Neuronal stem cell (in vitro differentiated cells): Measurements from ENCODE around the gene TDRD9.
"Not testable (repeated sequence)": the region's sequence is repeated elsewhere in the genome, so short reads cannot be mapped to it uniquely, and the experiment has no call there.

Experiments used
- DNase-seq: peaks from one replicate; pipeline ENCODE4 v3.0.0-alpha.2; 2013; ENCODE audit warnings: low spot score
- H2AFZ ChIP-seq: one replicate; pipeline ENCODE4 v1.6.1; 2013; ENCODE audit warnings: mild to moderate bottlenecking, low read length, inconsistent platforms
- H2AK5ac ChIP-seq: 2 replicates; pipeline ENCODE4 v1.6.1; 2013; ENCODE audit warnings: low read depth, mild to moderate bottlenecking, inconsistent platforms, low read length, moderate library complexity, mixed read lengths
- H2BK120ac ChIP-seq: 2 replicates; pipeline ENCODE4 v1.6.1; 2013; ENCODE audit warnings: low read depth, mild to moderate bottlenecking, inconsistent platforms, low read length, moderate library complexity, mixed read lengths
- H2BK12ac ChIP-seq: one replicate; pipeline ENCODE4 v1.6.1; 2013; ENCODE audit warnings: low read length, inconsistent platforms
- H2BK15ac ChIP-seq: 2 replicates; pipeline ENCODE4 v1.6.1; 2013; ENCODE audit warnings: mild to moderate bottlenecking, low read length, inconsistent platforms, mixed read lengths
- H2BK5ac ChIP-seq: one replicate; pipeline ENCODE4 v1.6.1; 2013; ENCODE audit warnings: inconsistent platforms, mild to moderate bottlenecking, low read length, moderate library complexity
- H3K14ac ChIP-seq: one replicate; pipeline ENCODE4 v1.6.1; 2013; ENCODE audit warnings: low read length, inconsistent platforms
- H3K18ac ChIP-seq: 2 replicates; pipeline ENCODE4 v1.6.1; 2013; ENCODE audit warnings: low read length, inconsistent platforms
- H3K23ac ChIP-seq: 2 replicates; pipeline ENCODE4 v1.6.1; 2013; ENCODE audit warnings: low read depth, mild to moderate bottlenecking, mixed read lengths, low read length, inconsistent platforms; ENCODE audit not compliant: poor library complexity
- H3K27ac ChIP-seq: replicated peaks from 3 replicates; pipeline ENCODE4 v1.5.1; 2013; ENCODE audit warnings: low read length, inconsistent platforms
- H3K27me3 ChIP-seq, 3 experiments: 2 replicates each; pipeline ENCODE4 v1.6.1; 2013; ENCODE audit warnings: low read length in 3 of 3, mild to moderate bottlenecking in 2 of 3, inconsistent platforms in 1 of 3, low read depth in 1 of 3, mixed read lengths in 1 of 3, moderate library complexity in 1 of 3; ENCODE audit not compliant: control insufficient read depth in 3 of 3, insufficient read depth in 3 of 3
- H3K36me3 ChIP-seq, 2 donors: replicated peaks in 1 of 2; 2 replicates each; pipeline ENCODE4 v1.6.1; 2013; ENCODE audit warnings: low read length in 2 of 2; ENCODE audit not compliant: control insufficient read depth in 2 of 2, insufficient read depth in 2 of 2
- H3K4ac ChIP-seq: 2 replicates; pipeline ENCODE4 v1.6.1; 2013; ENCODE audit warnings: inconsistent platforms, mild to moderate bottlenecking, low read length, moderate library complexity
- H3K4me1 ChIP-seq, 2 donors: 1 replicate in 1 of 2; 2 replicates in 1 of 2; pipeline ENCODE4 v1.6.1; 2013; ENCODE audit warnings: low read length in 2 of 2, low read depth in 1 of 2; ENCODE audit not compliant: control insufficient read depth in 2 of 2, insufficient read depth in 1 of 2
- H3K4me2 ChIP-seq: one replicate; pipeline ENCODE4 v1.6.1; 2013; ENCODE audit warnings: mild to moderate bottlenecking, low read length, inconsistent platforms; ENCODE audit not compliant: insufficient read depth, poor library complexity, severe bottlenecking
- H3K4me3 ChIP-seq, 2 donors: 2 replicates each; pipeline ENCODE4 v1.5.1; 2013; ENCODE audit warnings: low read length in 2 of 2, mild to moderate bottlenecking in 2 of 2, inconsistent platforms in 1 of 2, moderate library complexity in 1 of 2
- H3K79me1 ChIP-seq: one replicate; pipeline ENCODE4 v1.6.1; 2013; ENCODE audit warnings: low read depth, mild to moderate bottlenecking, inconsistent platforms, low read length, moderate library complexity
- H3K9ac ChIP-seq: one replicate; pipeline ENCODE4 v1.6.1; 2013; ENCODE audit warnings: mild to moderate bottlenecking, low read depth, low read length, inconsistent platforms; ENCODE audit not compliant: poor library complexity
- H3K9me3 ChIP-seq, 2 donors: replicated peaks in 1 of 2; 2 replicates each; pipeline versions ENCODE3 to v1.6.1; 2013; ENCODE audit warnings: low read length in 2 of 2, mild to moderate bottlenecking in 2 of 2, inconsistent platforms in 1 of 2, low read depth in 1 of 2, mixed read lengths in 1 of 2, moderate library complexity in 1 of 2; ENCODE audit not compliant: control insufficient read depth in 2 of 2, insufficient read depth in 1 of 2
- H4K8ac ChIP-seq: one replicate; pipeline ENCODE4 v1.6.1; 2013; ENCODE audit warnings: low read depth, mild to moderate bottlenecking, inconsistent platforms, low read length, moderate library complexity
- H4K91ac ChIP-seq: one replicate; pipeline ENCODE4 v1.6.1; 2013; ENCODE audit warnings: low read length, low read depth, mild to moderate bottlenecking, inconsistent platforms; ENCODE audit not compliant: poor library complexity
- WGBS, 2 donors: extraction: QIAGEN DNeasy Blood & Tissue Kit; methylation state at CpG; one replicate each; pipeline ENCODE4 v1.1.7; 2013; ENCODE audit warnings: missing lambda C conversion rate in 2 of 2, mixed read lengths in 1 of 2; ENCODE audit not compliant: insufficient read length in 2 of 2, insufficient replicate concordance in 1 of 2; ENCODE audit errors: extremely low coverage in 2 of 2; 5-methylcytosine and 5-hydroxymethylcytosine counted together

TDRD9 gene

GRCh38 chr14:103974575-103974974 lies 46.3 kb downstream of the TDRD9 start:
- Histone ChIP-seq H3K27me3 (peaks cover 0 to 8% (median 0%) of the 10 kb centered on the region in 3 experiments), H4K8ac (no peak overlapping the region), H3K14ac (no peak overlapping the region), H2AFZ (no peak overlapping the region), H3K4me1 (no peaks in the 10 kb centered on the region), H3K23ac (no peak overlapping the region), H3K18ac (no peak overlapping the region), H2AK5ac (no peak overlapping the region), H3K4me3 (no peak overlapping the region), H3K4ac (no peak overlapping the region), H3K27ac (no peak overlapping the region), H3K9me3 (peaks cover 0 to 4% of the 10 kb centered on the region in 2 donors), H3K79me1 (no peaks in the 10 kb centered on the region), H3K36me3 (no peaks in the 10 kb centered on the region), H2BK12ac (no peak overlapping the region), H2BK5ac (no peak overlapping the region), H2BK120ac (no peak overlapping the region), H3K4me2 (no peak overlapping the region), H4K91ac (no peak overlapping the region), H2BK15ac (no peak overlapping the region), H3K9ac (no peak overlapping the region)
- DNase-seq = no peak
- WGBS, 2 donors = no CpG with 5 or more reads among the region's 2 CpGs

GRCh38 chr14:103980623-103981238 lies 52.5 kb downstream of the TDRD9 start:
- not testable (repeated sequence) for H4K8ac ChIP-seq, H2AFZ ChIP-seq, H2BK5ac ChIP-seq, H3K9me3 ChIP-seq, H2BK120ac ChIP-seq, H3K9ac ChIP-seq, H3K79me1 ChIP-seq, H3K4me2 ChIP-seq, H3K4me3 ChIP-seq, H3K27me3 ChIP-seq, H2AK5ac ChIP-seq, H4K91ac ChIP-seq, H3K4ac ChIP-seq, DNase-seq, H3K27ac ChIP-seq, H3K36me3 ChIP-seq, H3K14ac ChIP-seq, H3K23ac ChIP-seq, H2BK12ac ChIP-seq, H3K4me1 ChIP-seq, H3K18ac ChIP-seq, H2BK15ac ChIP-seq
- WGBS, 2 donors = no CpG with 5 or more reads among the region's 14 CpGs

- no peak overlapping the region for H2AK5ac ChIP-seq
- no peak overlapping the region for H3K4ac ChIP-seq
- H3K27ac ChIP-seq = no peak overlapping the region
- no peak overlapping the region for H2AFZ ChIP-seq
- H3K14ac ChIP-seq = no peak overlapping the region
- H2BK120ac ChIP-seq = no peak overlapping the region
- no peaks in the 10 kb centered on the region for H3K27me3 ChIP-seq
- no CpG with 5 or more reads among the region's 5 CpGs for WGBS, 2 donors
- no peak overlapping the region for H4K8ac ChIP-seq
- no peak overlapping the region for H4K91ac ChIP-seq
- H3K79me1 ChIP-seq = peaks cover 1% of the 10 kb centered on the region
- H3K4me2 ChIP-seq = no peak overlapping the region
- H2BK12ac ChIP-seq = no peak overlapping the region
- DNase-seq = no peak
- H3K9me3 ChIP-seq = peaks cover 4 to 9% of the 10 kb centered on the region in 2 donors
- no peaks in the 10 kb centered on the region for H3K4me1 ChIP-seq
- no peak overlapping the region for H3K18ac ChIP-seq
- no peak overlapping the region for H3K23ac ChIP-seq
- no peak overlapping the region for H3K9ac ChIP-seq
- no peak overlapping the region for H2BK15ac ChIP-seq
- no peak overlapping the region for H3K4me3 ChIP-seq
- no peaks in the 10 kb centered on the region for H3K36me3 ChIP-seq
- no peak overlapping the region for H2BK5ac ChIP-seq
Observed at GRCh38 chr14:103984196-103984595, 55.9 kb downstream of the TDRD9 start.

- Histone ChIP-seq H3K27ac (no peak overlapping the region), H3K9me3 (peaks cover 7 to 11% of the 10 kb centered on the region in 2 donors), H3K4me1 (no peaks in the 10 kb centered on the region), H3K27me3 (peaks cover 0 to 8% (median 0%) of the 10 kb centered on the region in 3 experiments), H2AK5ac (no peak overlapping the region), H4K8ac (no peak overlapping the region), H3K9ac (no peak overlapping the region), H3K4ac (no peak overlapping the region), H3K14ac (no peak overlapping the region), H3K18ac (no peak overlapping the region), H3K36me3 (no peaks in the 10 kb centered on the region), H4K91ac (no peak overlapping the region), H2BK12ac (no peak overlapping the region), H3K23ac (no peak overlapping the region), H2AFZ (no peak overlapping the region), H2BK120ac (no peak overlapping the region), H2BK15ac (no peak overlapping the region), H2BK5ac (no peak overlapping the region), H3K4me2 (no peak overlapping the region), H3K4me3 (no peak overlapping the region), H3K79me1 (peaks cover 1% of the 10 kb centered on the region)
- no CpG with 5 or more reads among the region's 1 CpG for WGBS, 2 donors
- DNase-seq = no peak
Observed at GRCh38 chr14:103989034-103989433, 60.8 kb downstream of the TDRD9 start.
